Measurements from ENCODE around the gene NOX1.

Gene NOX1

GRCh38 chrX:100874325-100874724, at the start of gene NOX1:
Gene NOX1 (minus strand): TSS chrX:100874359. CDS start chrX:100874139, 220 bp downstream.
- no peak for DNase-seq

GRCh38 chrX:100915562-100915961, 41.4 kb upstream of the NOX1 start:
- DNase-seq, result no peak

GRCh38 chrX:100913111-100913510, 39.0 kb upstream of the NOX1 start:
- DNase-seq, result no peak

GRCh38 chrX:100911731-100912130, 37.6 kb upstream of the NOX1 start:
- DNase-seq, result no peak

GRCh38 chrX:100905620-100906019, 31.5 kb upstream of the NOX1 start:
- no peak for DNase-seq

DNA sequence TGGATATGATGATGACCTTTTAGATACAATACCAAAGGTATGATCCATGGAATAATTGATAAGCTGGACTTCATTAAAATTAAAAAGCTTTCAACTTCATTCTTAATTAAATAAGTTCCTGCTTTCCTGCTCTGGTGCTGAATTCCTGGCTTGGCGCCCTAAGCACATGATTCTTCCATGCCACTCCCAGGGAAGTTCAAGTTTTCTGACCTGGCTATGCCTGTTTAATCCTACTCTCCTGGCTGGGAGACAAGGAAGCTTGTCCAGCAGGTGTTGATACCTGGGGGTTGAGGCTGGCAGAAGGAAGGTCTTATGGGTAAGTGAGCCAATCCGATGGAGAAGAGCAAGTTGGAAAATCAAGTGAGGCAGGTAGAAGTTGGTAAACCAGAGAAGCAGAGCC, 30.3 kb upstream of the NOX1 start:
- no peak for DNase-seq

DNA sequence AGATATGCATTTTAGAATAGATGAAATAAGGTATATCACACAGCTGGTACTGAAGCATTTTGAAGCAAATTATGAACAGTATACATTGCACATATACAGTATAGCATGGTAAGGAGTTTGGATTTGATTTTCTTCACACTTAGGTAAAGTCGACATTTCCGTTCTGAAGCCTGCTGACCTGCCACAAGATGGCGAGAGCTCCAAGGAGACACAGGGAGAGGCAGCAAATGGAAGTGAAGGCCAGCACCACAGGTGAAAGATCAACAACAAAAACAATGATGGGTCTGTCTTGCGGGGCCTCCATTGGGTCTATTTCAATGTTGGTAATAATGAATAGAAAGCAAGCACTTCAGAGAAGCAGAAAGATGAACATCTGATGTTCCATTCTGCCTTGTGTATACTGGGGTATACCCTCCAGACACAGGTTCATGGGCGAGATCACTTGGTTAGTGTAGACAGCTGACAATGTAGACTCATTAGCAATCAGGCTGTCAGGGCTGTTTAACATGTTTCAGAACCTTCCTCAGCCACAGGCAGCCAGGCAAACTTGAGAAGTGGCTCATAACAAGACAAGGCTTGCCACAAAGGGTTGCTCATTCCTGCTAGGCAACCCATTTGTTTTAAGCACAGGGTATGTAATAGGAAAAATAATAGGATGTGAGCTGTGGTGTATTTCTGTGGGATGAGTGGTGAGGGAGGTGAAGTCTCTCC, 21.4 kb upstream of the NOX1 start:
- no peak for DNase-seq

- no peak for DNase-seq
These were observed 9.5 kb upstream of the NOX1 start for GRCh38 chrX:100883654-100884053.

- no peak for DNase-seq
These were observed 6.2 kb upstream of the NOX1 start for GRCh38 chrX:100880368-100880767.

DNA sequence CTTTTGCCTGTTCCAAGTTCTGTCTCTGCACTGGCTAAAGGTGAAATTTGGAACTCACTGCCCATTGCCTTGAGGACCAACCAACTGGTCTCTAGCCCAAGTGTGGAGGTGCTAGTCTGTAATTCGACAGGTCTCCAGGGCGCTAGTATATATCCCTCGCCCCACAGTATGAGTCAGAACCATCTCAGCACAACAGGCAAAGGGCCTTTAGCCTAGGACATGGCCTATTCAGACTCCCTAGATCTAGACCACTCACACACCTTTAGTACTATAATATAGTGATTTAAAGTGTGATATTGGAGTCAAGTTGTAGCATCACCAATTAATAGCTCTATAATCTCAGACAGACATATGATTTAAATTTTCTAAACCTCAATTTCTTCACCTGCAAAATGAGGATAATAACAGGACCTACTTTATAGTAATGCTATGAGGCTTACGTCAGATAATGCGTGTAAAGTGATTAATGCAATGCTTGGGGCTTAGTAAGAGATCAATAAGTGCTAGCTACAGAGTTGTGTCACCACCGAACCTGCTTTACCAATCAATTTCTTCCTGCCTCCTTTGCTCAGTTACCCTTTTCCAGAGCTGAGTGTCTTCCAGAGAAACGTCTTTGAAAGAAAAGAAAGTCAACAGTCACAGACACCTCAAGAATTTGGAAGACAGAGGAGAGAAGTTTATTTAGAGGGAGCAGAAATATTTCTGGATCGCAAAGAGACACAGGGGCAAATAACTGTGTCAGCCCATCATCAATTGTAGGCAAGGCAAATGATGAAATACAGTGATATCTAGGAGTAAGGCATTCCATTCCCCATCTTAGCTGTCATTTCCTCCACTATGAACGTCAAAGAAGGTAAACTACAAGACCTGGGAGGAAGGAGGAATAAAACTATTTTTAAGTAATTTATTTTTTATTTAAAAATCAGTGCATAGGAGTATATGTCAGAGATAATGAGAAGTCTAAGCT, 2.3 kb downstream of the NOX1 start:
- no peak for DNase-seq

DNA sequence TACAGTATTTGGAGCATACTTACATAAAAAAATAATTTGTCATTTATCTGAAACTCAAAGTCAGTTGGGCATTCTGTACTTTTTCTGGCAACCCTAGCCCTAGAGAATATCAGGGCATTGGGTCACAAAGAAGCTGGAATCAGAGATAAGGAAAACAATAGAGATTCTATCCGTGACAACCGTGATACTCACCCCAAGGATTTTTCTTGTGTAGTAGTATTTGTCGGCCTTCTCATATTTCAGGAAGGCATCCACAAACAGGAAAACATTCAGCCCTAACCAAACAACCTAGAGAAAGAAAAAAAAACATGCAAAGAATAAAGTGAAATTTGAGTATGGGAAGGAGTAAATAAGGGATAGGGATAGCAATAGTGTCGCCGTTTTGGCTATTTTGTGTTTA, 3.6 kb downstream of the NOX1 start:
- DNase-seq, result no peak

DNA sequence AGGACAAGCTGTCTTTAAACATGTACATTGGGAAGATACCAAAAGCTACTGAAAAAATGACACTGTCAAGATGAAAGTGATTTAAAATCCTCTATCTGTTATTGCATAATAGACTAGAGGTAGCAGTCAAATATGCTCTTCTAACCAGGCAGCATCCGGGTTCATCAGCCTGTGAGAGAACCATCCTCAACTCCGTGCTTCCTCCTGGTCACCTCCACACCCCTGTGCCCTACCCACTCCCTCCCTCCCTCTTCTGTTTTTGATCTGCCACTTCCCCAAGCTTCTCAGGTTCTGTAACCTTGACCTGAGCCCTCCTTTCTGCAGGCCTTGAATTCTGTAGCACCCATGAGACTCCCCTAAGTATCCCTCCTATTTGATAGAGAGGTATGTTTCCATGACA, 5.9 kb downstream of the NOX1 start:
- no peak for DNase-seq

GRCh38 chrX:100864657-100865391, 9.3 kb downstream of the NOX1 start:
- no peak for DNase-seq

GRCh38 chrX:100863326-100863864, 10.8 kb downstream of the NOX1 start:
- no peak for DNase-seq

DNA sequence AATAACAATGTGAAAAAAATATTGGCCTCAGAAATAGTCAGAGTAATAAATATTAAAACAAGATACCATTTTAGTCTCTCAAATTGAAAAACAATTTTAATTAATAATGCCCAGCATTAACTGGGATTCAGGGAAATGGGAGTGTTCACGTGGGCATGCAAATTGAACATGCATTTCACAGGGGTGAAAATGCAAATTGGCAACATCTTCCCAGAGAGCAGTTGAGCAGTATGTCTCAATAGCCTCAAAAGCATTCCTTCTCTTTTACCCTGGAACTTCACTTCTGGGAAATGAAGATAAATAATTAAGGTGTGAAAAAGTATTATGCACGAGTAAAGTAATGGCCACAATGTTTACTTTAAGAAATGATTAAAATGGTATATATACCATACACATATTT, 21.3 kb downstream of the NOX1 start:
- no peak for DNase-seq

GRCh38 chrX:100850317-100850716, 23.8 kb downstream of the NOX1 start:
- no peak for DNase-seq

DNA sequence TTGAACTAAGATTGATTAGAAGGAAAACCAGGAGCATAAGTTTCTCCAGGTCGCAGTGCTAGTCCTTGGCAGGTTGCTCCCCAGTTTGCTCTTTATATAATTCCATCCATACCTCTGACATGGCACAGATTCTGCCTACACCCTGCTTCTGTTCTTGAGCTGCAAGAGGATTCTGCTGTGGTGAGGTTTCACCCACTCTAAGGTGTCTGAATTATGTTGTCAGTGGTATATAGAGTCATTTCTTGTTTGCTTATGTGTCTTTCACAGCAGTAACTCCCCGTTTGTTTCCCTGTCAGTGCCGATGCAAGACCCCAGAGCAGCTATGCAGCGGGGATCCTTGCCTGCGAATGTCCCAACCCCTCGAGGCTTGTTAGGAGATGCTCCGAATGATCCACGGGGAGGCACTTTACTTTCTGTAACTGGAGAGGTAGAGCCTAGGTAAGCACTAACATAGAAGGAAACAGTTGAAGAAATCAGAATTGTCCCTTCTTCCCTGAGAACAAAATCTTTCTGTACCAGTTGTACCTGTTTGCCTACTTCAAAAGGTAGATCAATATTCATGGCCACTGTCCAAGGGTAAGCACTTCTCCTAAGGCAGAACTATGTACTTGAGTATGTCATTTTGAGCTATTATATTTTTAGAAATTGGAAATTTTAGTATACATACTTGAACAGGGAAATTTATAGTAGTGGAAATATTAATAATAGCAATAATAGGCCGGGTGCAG, 42.8 kb downstream of the NOX1 start:
- DNase-seq, result no peak

DNA sequence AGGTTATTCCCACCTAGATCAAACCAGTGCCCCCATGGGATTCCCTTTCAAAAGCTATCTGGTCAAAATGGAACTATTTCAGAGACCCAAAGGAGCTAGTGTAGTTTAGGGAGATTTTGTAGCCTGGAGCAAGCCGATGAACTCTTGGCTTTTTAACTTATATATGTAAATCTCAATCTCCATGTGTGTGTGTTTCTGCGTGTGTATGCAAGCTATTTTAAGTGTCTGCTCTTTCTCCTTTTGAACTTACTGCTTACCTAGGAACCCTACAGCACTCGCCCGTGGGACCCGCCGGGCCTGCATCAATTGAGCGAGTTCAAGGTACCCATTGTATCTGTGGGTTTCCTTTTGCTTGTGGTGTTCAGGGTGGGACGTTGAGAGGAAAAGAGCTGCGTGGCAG, 43.6 kb downstream of the NOX1 start:
- DNase-seq, result no peak

- DNase-seq, result no peak
These were observed 44.0 kb downstream of the NOX1 start for GRCh38 chrX:100830143-100830542.

- no peak for DNase-seq
These were observed 44.4 kb downstream of the NOX1 start for GRCh38 chrX:100829730-100830129.

DNA sequence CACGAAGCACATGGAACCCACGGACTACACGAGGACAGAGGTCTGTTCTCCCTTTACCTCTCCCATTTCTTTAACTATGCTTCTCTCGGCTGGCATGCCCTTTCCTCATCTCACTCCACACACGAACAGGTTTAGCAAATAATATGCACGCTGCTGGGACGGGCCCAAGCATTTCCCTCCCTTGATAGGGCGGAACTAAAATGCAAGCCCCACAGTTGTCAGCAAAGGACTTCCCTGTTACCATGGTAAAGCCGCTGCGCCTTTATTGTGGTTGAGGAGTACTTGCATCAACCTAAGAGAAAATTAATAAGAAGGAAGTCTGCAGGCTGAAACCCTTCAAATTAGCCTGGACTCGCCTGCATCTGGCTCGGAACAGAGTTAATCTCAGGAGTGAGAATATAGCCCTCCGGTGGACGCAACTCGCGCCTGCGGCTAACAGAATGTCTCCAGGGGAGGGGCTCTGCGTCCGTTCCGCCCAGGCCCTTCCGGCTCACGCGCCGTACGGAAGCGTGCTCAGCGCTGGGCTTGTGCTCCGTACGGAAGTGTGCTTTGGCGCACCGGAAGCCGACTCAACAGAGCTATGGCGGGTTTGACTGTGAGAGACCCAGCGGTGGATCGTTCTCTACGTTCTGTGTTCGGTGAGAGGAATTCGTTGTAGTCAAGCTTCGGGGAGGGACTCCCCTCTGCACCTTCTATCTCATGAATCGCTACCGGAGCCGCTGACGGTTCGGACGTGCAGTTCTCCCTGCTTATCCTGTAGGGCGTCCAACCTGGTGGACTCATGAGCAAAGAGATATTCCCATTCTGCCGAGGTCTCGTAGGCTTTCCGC, 54.1 kb downstream of the NOX1 start, which contains the start of gene CSTF2:
Gene CSTF2, plus strand, starts transcription at position 555 of the 830 bp plus-strand sequence. Its CDS starts 26 bp downstream, at position 581.
- peak; percentile 70 for DNase-seq

DNA sequence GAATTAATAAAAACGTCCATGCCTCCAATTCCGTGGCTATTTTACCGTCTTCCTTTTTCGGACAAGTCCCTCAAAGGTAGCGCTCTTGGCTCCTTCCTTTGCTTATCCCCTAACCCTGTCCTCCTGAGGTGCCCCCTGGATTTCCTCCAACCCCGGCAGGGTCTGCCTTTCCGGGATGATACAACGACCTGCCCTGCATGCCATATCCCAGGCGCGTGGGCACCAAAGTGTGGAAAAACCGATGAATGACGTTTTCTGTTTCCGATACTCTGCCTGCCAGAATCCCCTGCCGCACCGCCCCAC, 54.7 kb downstream of the NOX1 start:
- DNase-seq, result no peak
